Measurements from ENCODE around the gene SBK1. TPM values are rescaled to one million over a fixed set of nuclear protein-coding genes. Genes with fewer than 3 reads are reported as not detected.
"Not testable (repeated sequence)": the region's sequence is repeated elsewhere in the genome, so short reads cannot be mapped to it uniquely, and the experiment has no call there.

The SBK1 gene
- total RNA-seq, 4 donors from 2014 or later = 1.3 to 2.7 (median 1.8) TPM

- WGBS, 2 donors = 61 to 63% methylated on average over 15 to 20 of the region's 20 CpGs
- TF ChIP-seq POLR2A (IDR thresholded peaks at IDR 0.05) (no peak), CTCF (IDR thresholded peaks at IDR 0.05) (peak in 1 of 3 donors; percentile 22)
- H3K4me3 ChIP-seq (ENCODE audit: low read depth, poor library complexity, severe bottlenecking) = no peak overlapping the region
- intact Hi-C loops (cut with DNase I; ENCODE audit: low total_unique reads) = no loop called here
- no peak for DNase-seq (ENCODE audit: low spot score in 2 of 2)
These were observed 29.5 kb downstream of the SBK1 start for GRCh38 chr16:28321700-28322411.

- no peak for DNase-seq (ENCODE audit: low spot score in 2 of 2)
- 70 to 79% methylated on average over 5 of the region's 5 CpGs for WGBS, 2 donors
- intact Hi-C loops (cut with DNase I; ENCODE audit: low total_unique reads) = no loop called here
- TF ChIP-seq CTCF (IDR thresholded peaks at IDR 0.05) = no peak
- H3K4me3 ChIP-seq (ENCODE audit: low read depth, poor library complexity, severe bottlenecking) = no peak overlapping the region
These were observed 32.0 kb downstream of the SBK1 start for GRCh38 chr16:28324235-28324886.

- intact Hi-C loops (cut with DNase I; ENCODE audit: low total_unique reads) = no loop called here
- DNase-seq (ENCODE audit: low spot score in 2 of 2) = peak in 1 of 2 donors; percentile 34
- 82 to 84% methylated on average over 3 of the region's 3 CpGs for WGBS, 2 donors
- H3K4me3 ChIP-seq (ENCODE audit: low read depth, poor library complexity, severe bottlenecking) = no peak overlapping the region
- TF ChIP-seq CTCF (IDR thresholded peaks at IDR 0.05) = no peak
- no peak for TF ChIP-seq POLR2A (IDR thresholded peaks at IDR 0.05)
These were observed 32.6 kb downstream of the SBK1 start for GRCh38 chr16:28324887-28325279.

- intact Hi-C loops (cut with DNase I; ENCODE audit: low total_unique reads) = no loop called here
- H3K4me3 ChIP-seq (ENCODE audit: low read depth, poor library complexity, severe bottlenecking) = no peak overlapping the region
- 70 to 77% methylated on average over 12 of the region's 12 CpGs for WGBS, 2 donors
- peak in 1 of 2 donors; percentile 84 for DNase-seq (ENCODE audit: low spot score in 2 of 2)
- TF ChIP-seq POLR2A (IDR thresholded peaks at IDR 0.05) = no peak
- TF ChIP-seq CTCF (IDR thresholded peaks at IDR 0.05) = peak in 1 of 3 donors; percentile 22
These were observed 34.7 kb downstream of the SBK1 start for GRCh38 chr16:28326881-28327610.

- intact Hi-C loops (cut with DNase I; ENCODE audit: low total_unique reads); H3K4me3 ChIP-seq (ENCODE audit: low read depth, poor library complexity, severe bottlenecking): not testable (repeated sequence)
- peak in 1 of 2 donors; percentile 21 for DNase-seq (ENCODE audit: low spot score in 2 of 2)
- 16 to 25% methylated on average over 6 to 9 of the region's 9 CpGs for WGBS, 2 donors
These were observed 37.9 kb downstream of the SBK1 start for GRCh38 chr16:28330232-28330631.

GRCh38 chr16:28330981-28331380 is 38.7 kb downstream of the SBK1 start:
- 64 to 66% methylated on average over 2 of the region's 2 CpGs for WGBS, 2 donors
- intact Hi-C loops (cut with DNase I; ENCODE audit: low total_unique reads); DNase-seq (ENCODE audit: low spot score in 2 of 2): not testable (repeated sequence)

GRCh38 chr16:28332632-28333031 is 40.3 kb downstream of the SBK1 start:
- H3K4me3 ChIP-seq (ENCODE audit: low read depth, poor library complexity, severe bottlenecking); intact Hi-C loops (cut with DNase I; ENCODE audit: low total_unique reads); DNase-seq (ENCODE audit: low spot score in 2 of 2): not testable (repeated sequence)
- WGBS, 2 donors = 43 to 63% methylated on average over 6 of the region's 6 CpGs

More at GRCh38 chr16:28330981-28331380, 38.7 kb downstream of the SBK1 start:
- not testable (repeated sequence) for H3K4me3 ChIP-seq (ENCODE audit: low read depth, poor library complexity, severe bottlenecking)

- H3K4me3 ChIP-seq (ENCODE audit: low read depth, poor library complexity, severe bottlenecking); intact Hi-C loops (cut with DNase I; ENCODE audit: low total_unique reads): not testable (repeated sequence)
- DNase-seq (ENCODE audit: low spot score in 2 of 2) = peak in 1 of 2 donors; percentile 7
- 78 to 85% methylated on average over 8 of the region's 8 CpGs for WGBS, 2 donors
These were observed 43.4 kb downstream of the SBK1 start for GRCh38 chr16:28335678-28336077.

GRCh38 chr16:28336940-28337710 is 44.8 kb downstream of the SBK1 start:
- intact Hi-C loops (cut with DNase I; ENCODE audit: low total_unique reads); DNase-seq (ENCODE audit: low spot score in 2 of 2); H3K4me3 ChIP-seq (ENCODE audit: low read depth, poor library complexity, severe bottlenecking): not testable (repeated sequence)
- WGBS, 2 donors = 75 to 77% methylated on average over 5 of the region's 5 CpGs

Measured in lower leg skin (tissue), 4 donors.